SK-N-SH (cell line): ENCODE results near the gene ZNF256. TPM values are rescaled to one million over a fixed set of nuclear protein-coding genes. Genes with fewer than 3 reads are reported as not detected.

Experiments used
- CTCF ChIA-PET: fragments of 300-600, 350-600 bp; formaldehyde crosslinking; extraction: SDS; loops from one replicate; lab custom pipeline; 2021; lab: Yijun Ruan, JAX
- POLR2A ChIA-PET: fragments of 350-600 bp; sonication (Branson Sonifier 250); formaldehyde crosslinking; extraction: SDS; loops from one replicate; lab custom pipeline; 2020; ENCODE audit warnings: antibody characterized with exemption, inconsistent platforms; lab: Yijun Ruan, JAX
- DNase-seq: peaks from one replicate; pipeline ENCODE4 v3.0.0; 2012
- H2AFZ ChIP-seq: fragments of 200-600 bp; sonication (generic); 2 replicates; pipeline ENCODE4 v1.8.1; 2016; ENCODE audit warnings: antibody characterized with exemption, mild to moderate bottlenecking, low read depth
- H3F3A ChIP-seq: fragments of 200-600 bp; sonication (generic); replicated peaks from 2 replicates; pipeline ENCODE3; 2016; ENCODE audit warnings: antibody characterized with exemption, mild to moderate bottlenecking; ENCODE audit not compliant: insufficient read depth
- H3K27ac ChIP-seq, 2 experiments: fragments of 200-500 bp in 1 of 2; fragments of 200-600 bp in 1 of 2; sonication (Bioruptor generic) in 1 of 2; sonication (generic), shearing (Covaris generic) in 1 of 2; 2 replicates each; pipeline versions ENCODE4 v1.5.1 to v1.6.1; 2014 to 2016; ENCODE audit warnings: low read depth in 2 of 2, inconsistent platforms in 1 of 2, low read length in 1 of 2, mild to moderate bottlenecking in 1 of 2, mixed read lengths in 1 of 2
- H3K27me3 ChIP-seq: fragments of 200-600 bp; sonication (generic), shearing (Covaris generic); 2 replicates; pipeline ENCODE4 v1.6.1; 2016; ENCODE audit warnings: mixed run types; ENCODE audit not compliant: insufficient read depth
- H3K36me3 ChIP-seq, 2 experiments: fragments of 200-500 bp in 1 of 2; fragments of 200-600 bp in 1 of 2; sonication (Bioruptor generic) in 1 of 2; sonication (generic) in 1 of 2; replicated peaks in 1 of 2; 2 replicates each; pipeline versions ENCODE3 to v1.5.1; 2014 to 2016; ENCODE audit warnings: low read length in 1 of 2, mild to moderate bottlenecking in 1 of 2; ENCODE audit not compliant: insufficient read depth in 2 of 2, control insufficient read depth in 1 of 2
- H3K4me1 ChIP-seq, 2 experiments: fragments of 200-500 bp in 1 of 2; fragments of 200-600 bp in 1 of 2; sonication (Bioruptor generic) in 1 of 2; sonication (generic), shearing (Covaris generic) in 1 of 2; 2 replicates each; pipeline versions ENCODE4 v1.5.1 to v1.6.1; 2014 to 2016; ENCODE audit warnings: low read depth in 1 of 2, low read length in 1 of 2, mixed run types in 1 of 2; ENCODE audit not compliant: insufficient read depth in 2 of 2, control insufficient read depth in 1 of 2
- H3K4me2 ChIP-seq: fragments of 200-600 bp; sonication (generic), shearing (Covaris generic); 2 replicates; pipeline ENCODE4 v1.6.1; 2017; ENCODE audit warnings: mixed run types
- H3K4me3 ChIP-seq, 2 experiments: fragments of 200-500 bp in 1 of 2; fragments of 200-600 bp in 1 of 2; sonication (Bioruptor generic) in 1 of 2; sonication (generic), shearing (Covaris generic) in 1 of 2; 2 replicates each; pipeline versions ENCODE4 v1.5.1 to v1.8.1; 2014 to 2016; ENCODE audit warnings: low read depth in 2 of 2, inconsistent platforms in 1 of 2, low read length in 1 of 2, mild to moderate bottlenecking in 1 of 2, mixed read lengths in 1 of 2, moderate library complexity in 1 of 2
- H3K79me2 ChIP-seq: fragments of 200-600 bp; sonication (generic); 2 replicates; pipeline ENCODE4 v1.8.1; 2017; ENCODE audit warnings: mild to moderate bottlenecking; ENCODE audit not compliant: insufficient read depth
- H3K9ac ChIP-seq: fragments of 200-600 bp; sonication (generic); 2 replicates; pipeline ENCODE4 v1.6.1; 2017; ENCODE audit warnings: mixed run types
- H3K9me2 ChIP-seq: fragments of 200-600 bp; sonication (generic); 2 replicates; pipeline ENCODE4 v1.6.1; 2017; ENCODE audit warnings: mixed run types
- H3K9me3 ChIP-seq: fragments of 200-600 bp; sonication (generic); 2 replicates; pipeline ENCODE4 v1.6.1; 2017; ENCODE audit warnings: mixed run types, mild to moderate bottlenecking, moderate library complexity
- H4K20me1 ChIP-seq: fragments of 200-600 bp; sonication (generic); 2 replicates; pipeline ENCODE4 v1.6.1; 2017; ENCODE audit warnings: mild to moderate bottlenecking, mixed run types; ENCODE audit not compliant: insufficient read depth
- CHD2 ChIP-seq: fragments of 150-350 bp; IDR thresholded peaks from 2 replicates; pipeline ENCODE4 v1.6.1; 2018; ENCODE audit warnings: low read length; ENCODE audit not compliant: partially characterized antibody
- ELF1 ChIP-seq: IDR thresholded peaks from 2 replicates; pipeline ENCODE4 v1.4.0; 2012
- EP300 ChIP-seq, 2 experiments: IDR thresholded peaks; 2 replicates each; pipeline versions ENCODE4 v1.4.0 to v1.6.1; 2012; ENCODE audit warnings: borderline replicate concordance in 1 of 2, low read depth in 1 of 2, low read length in 1 of 2
- EZH2phosphoT487 ChIP-seq: fragments of 200-600 bp; sonication (generic); IDR thresholded peaks from 2 replicates; pipeline ENCODE4 v1.6.1; 2017; ENCODE audit warnings: low read depth, mixed run types, mild to moderate bottlenecking, antibody characterized with exemption, moderate library complexity, borderline replicate concordance
- FOSL2 ChIP-seq: IDR thresholded peaks from 2 replicates; pipeline ENCODE4 v1.4.0; 2012; ENCODE audit warnings: low read depth, mild to moderate bottlenecking, moderate library complexity, borderline replicate concordance
- FOXM1 ChIP-seq: IDR thresholded peaks from 2 replicates; pipeline ENCODE4 v1.4.0; 2012; ENCODE audit warnings: low read depth, mild to moderate bottlenecking
- GATA2 ChIP-seq: sonication (generic); formaldehyde crosslinking; IDR thresholded peaks from 2 replicates; pipeline ENCODE4 v1.5.0; 2020; ENCODE audit warnings: mild to moderate bottlenecking, missing genetic modification reagents
- MEF2A ChIP-seq: IDR thresholded peaks from 2 replicates; pipeline ENCODE4 v1.4.0; 2012; ENCODE audit warnings: low read depth, borderline replicate concordance
- SIN3A ChIP-seq: IDR thresholded peaks from 2 replicates; pipeline ENCODE4 v1.6.1; 2012; ENCODE audit warnings: low read depth, mild to moderate bottlenecking, low read length, moderate library complexity, borderline replicate concordance
- TAF1 ChIP-seq: IDR thresholded peaks from 2 replicates; pipeline ENCODE4 v1.6.1; 2012; ENCODE audit warnings: low read depth, mild to moderate bottlenecking, low read length, moderate library complexity, borderline replicate concordance
- TCF12 ChIP-seq: IDR thresholded peaks from 2 replicates; pipeline ENCODE4 v1.4.0; 2012
- YY1 ChIP-seq: IDR thresholded peaks from 2 replicates; pipeline ENCODE4 v1.4.0; 2012; ENCODE audit warnings: low read depth, mild to moderate bottlenecking
- WGBS: methylation state at CpG from one replicate; pipeline ENCODE4 v1.1.6; 2017; ENCODE audit warnings: low lambda C conversion rate; 5-methylcytosine and 5-hydroxymethylcytosine counted together
- polyA plus RNA-seq, 3 experiments: library from polyadenylated mRNA; depleted of rRNA; stranded (reverse); fragments of >200 nt; gene quantifications; 2 replicates each; pipeline ENCODE4 v1.2.3, GENCODE V29; 2012
- TF ChIP-seq, protein P1 (sequence below): IDR thresholded peaks from 2 replicates; pipeline ENCODE4 v1.4.0; 2012; ENCODE audit warnings: low read depth, borderline replicate concordance
- TF ChIP-seq, protein P2 (sequence below): IDR thresholded peaks from 2 replicates; pipeline ENCODE4 v1.4.0; 2012; ENCODE audit warnings: low read depth
- TF ChIP-seq, protein P3 (sequence below): fragments of 150-350 bp; IDR thresholded peaks from 2 replicates; pipeline ENCODE4 v1.6.1; 2017; ENCODE audit warnings: antibody characterized with exemption, low read length, low read depth, borderline replicate concordance

ZNF256 gene
- polyA plus RNA-seq, 1 of the 3 experiments (the other 2 are of a cell fraction): 3.7 TPM

DNA sequence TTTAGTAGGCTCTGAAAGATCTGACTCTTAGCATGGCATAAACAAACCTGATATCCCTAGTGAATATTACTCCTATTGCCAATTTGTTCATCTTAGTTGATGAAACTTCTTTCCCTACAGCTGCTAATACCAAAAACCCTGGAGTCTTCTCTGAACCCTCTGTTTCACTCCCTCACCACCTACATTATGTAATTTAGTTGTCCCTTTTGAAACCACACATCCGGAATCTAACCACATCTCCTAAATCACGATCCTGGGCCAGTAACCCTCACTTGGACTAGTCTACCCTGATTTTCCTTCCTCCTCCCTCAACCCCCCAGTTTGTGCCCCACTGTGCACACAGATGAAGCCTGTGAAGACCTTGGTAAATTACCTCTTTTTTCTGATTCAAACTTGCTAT lies 1.2 kb downstream of the ZNF256 start:
- WGBS: 86% methylated on average over 2 of the region's 2 CpGs
- Histone ChIP-seq H3F3A (no peaks in the 10 kb centered on the region), H4K20me1 (no peaks in the 10 kb centered on the region), H3K4me2 (peak overlapping the region; percentile 94), H3K9me3 (no peaks in the 10 kb centered on the region), H3K9me2 (no peaks in the 10 kb centered on the region), H2AFZ (no peak overlapping the region), H3K4me1 (peaks cover 0 to 7% of the 10 kb centered on the region in 2 experiments; a peak in 3 of 4 replicates), H3K9ac (no peak overlapping the region), H3K4me3 (peak overlapping the region; percentile 88 to 97), H3K36me3 (peaks cover 26 to 27% of the 10 kb centered on the region in 2 experiments), H3K27ac (no peak overlapping the region), H3K79me2 (peaks cover 53% of the 10 kb centered on the region), H3K27me3 (no peaks in the 10 kb centered on the region)
- ChIA-PET CTCF (no interaction called here), POLR2A (no interaction called here)
- DNase-seq: no peak
- TF ChIP-seq GATA2 (no peak), MEF2A (no peak), SIN3A (no peak), YY1 (no peak), ELF1 (no peak)
- TF ChIP-seq, protein P1, sequence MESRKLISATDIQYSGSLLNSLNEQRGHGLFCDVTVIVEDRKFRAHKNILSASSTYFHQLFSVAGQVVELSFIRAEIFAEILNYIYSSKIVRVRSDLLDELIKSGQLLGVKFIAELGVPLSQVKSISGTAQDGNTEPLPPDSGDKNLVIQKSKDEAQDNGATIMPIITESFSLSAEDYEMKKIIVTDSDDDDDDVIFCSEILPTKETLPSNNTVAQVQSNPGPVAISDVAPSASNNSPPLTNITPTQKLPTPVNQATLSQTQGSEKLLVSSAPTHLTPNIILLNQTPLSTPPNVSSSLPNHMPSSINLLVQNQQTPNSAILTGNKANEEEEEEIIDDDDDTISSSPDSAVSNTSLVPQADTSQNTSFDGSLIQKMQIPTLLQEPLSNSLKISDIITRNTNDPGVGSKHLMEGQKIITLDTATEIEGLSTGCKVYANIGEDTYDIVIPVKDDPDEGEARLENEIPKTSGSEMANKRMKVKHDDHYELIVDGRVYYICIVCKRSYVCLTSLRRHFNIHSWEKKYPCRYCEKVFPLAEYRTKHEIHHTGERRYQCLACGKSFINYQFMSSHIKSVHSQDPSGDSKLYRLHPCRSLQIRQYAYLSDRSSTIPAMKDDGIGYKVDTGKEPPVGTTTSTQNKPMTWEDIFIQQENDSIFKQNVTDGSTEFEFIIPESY: no peak

DNA sequence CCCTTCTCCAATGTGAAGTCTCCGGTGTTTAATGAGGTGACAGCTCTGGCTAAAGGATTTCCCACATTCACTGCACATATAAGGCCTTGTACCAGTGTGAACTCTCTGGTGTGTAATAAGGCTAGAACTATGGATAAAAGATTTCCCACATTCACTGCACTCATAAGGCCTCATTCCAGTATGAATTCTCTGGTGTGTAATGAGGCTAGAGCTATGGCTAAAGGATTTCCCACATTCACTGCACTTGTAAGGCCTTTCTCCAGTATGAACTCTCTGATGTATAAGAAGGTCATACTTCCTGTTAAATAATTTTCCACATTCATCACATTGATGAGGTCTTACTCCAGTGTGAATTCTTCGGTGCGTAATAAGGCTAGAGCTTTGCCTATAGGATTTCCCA lies 5.9 kb downstream of the ZNF256 start:
- no peak overlapping the region for H3K4me2 ChIP-seq
- 87% methylated on average over 3 of the region's 3 CpGs for WGBS
- no peak for DNase-seq
- no peaks in the 10 kb centered on the region for H3F3A ChIP-seq
- H3K4me1 ChIP-seq: peaks cover 0 to 3% of the 10 kb centered on the region in 2 experiments; a peak in 3 of 4 replicates
- no peaks in the 10 kb centered on the region for H3K9me2 ChIP-seq
- no peaks in the 10 kb centered on the region for H3K9me3 ChIP-seq
- H3K36me3 ChIP-seq: peaks cover 34 to 53% of the 10 kb centered on the region in 2 experiments
- no peak overlapping the region for H3K9ac ChIP-seq
- H4K20me1 ChIP-seq: no peaks in the 10 kb centered on the region
- ChIA-PET CTCF (no interaction called here), POLR2A (no interaction called here)
- no peak overlapping the region for H2AFZ ChIP-seq
- no peak overlapping the region for H3K27ac ChIP-seq
- no peaks in the 10 kb centered on the region for H3K27me3 ChIP-seq
- H3K79me2 ChIP-seq: peaks cover 48% of the 10 kb centered on the region
- TF ChIP-seq, protein P2, sequence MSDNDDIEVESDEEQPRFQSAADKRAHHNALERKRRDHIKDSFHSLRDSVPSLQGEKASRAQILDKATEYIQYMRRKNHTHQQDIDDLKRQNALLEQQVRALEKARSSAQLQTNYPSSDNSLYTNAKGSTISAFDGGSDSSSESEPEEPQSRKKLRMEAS: no peak
- TF ChIP-seq, protein P3, sequence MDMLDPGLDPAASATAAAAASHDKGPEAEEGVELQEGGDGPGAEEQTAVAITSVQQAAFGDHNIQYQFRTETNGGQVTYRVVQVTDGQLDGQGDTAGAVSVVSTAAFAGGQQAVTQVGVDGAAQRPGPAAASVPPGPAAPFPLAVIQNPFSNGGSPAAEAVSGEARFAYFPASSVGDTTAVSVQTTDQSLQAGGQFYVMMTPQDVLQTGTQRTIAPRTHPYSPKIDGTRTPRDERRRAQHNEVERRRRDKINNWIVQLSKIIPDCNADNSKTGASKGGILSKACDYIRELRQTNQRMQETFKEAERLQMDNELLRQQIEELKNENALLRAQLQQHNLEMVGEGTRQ: no peak
- no peak for TF ChIP-seq FOXM1
- TF ChIP-seq, protein P1: no peak
- no peak for TF ChIP-seq ELF1
- TF ChIP-seq TAF1: no peak
- TF ChIP-seq TCF12: no peak
- no peak for TF ChIP-seq EP300 (IDR thresholded peaks at IDR 0.05; ENCODE audit: borderline replicate concordance in 1 of 2, low read depth in 1 of 2, low read length in 1 of 2)
- no peak for TF ChIP-seq MEF2A
- TF ChIP-seq FOSL2: no peak
- no peak for TF ChIP-seq CHD2
- no peak for TF ChIP-seq EZH2phosphoT487
- no peak overlapping the region; a peak in 1 of 4 replicates for H3K4me3 ChIP-seq
